ENCODE data around the gene SLC6A16. TPM values are rescaled to one million over a fixed set of nuclear protein-coding genes. Genes with fewer than 3 reads are reported as not detected.
A peak's percentile ranks its signal among the peaks of the same experiment; 100 is the strongest.
"Not testable (repeated sequence)": the region's sequence is repeated elsewhere in the genome, so short reads cannot be mapped to it uniquely, and the experiment has no call there.

SLC6A16 gene
- polyA plus RNA-seq, 1 donor from 2014 or later: 11.6 TPM

GRCh38 chr19:49327878-49328544 is 3.0 kb upstream of the SLC6A16 start:
- Mint-ChIP-seq H3K36me3 (peaks cover 14% of the 10 kb centered on the region), H3K4me1 (peaks cover 45 to 57% (median 55%) of the 10 kb centered on the region in 3 donors), H3K4me3 (peak overlapping the region; percentile 66 to 93 (median 79))

DNA sequence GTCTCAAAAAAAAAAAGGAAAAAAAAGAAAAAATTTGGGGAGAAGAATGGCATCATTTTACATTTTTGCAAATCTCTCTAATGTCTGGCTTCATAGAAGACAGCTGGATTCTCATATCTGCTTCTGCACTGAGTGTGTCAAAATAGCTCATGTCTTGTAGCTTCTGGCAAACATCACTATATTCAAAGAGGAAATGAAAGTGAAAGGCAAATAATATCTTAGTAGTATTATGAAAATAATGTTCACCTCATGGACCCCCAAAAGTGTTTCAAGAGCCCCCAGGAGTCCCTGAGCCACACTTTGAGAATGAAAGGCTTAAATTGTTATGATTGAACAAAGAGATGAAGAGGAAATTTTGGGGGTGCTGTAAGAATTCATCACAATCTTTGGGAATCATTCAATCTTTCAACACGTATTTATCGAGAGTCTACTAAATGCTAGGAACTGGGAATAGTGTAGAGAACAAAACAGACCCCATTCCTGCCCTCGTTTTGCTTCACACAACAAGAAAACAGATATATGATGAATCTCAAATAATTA is 1.2 kb upstream of the SLC6A16 start:
- H3K4me1 Mint-ChIP-seq: peaks cover 39 to 48% (median 42%) of the 10 kb centered on the region in 3 donors
- H3K27ac Mint-ChIP-seq: peak overlapping the region; percentile 78 to 97 (median 86)
- peaks cover 0 to 4% (median 0%) of the 10 kb centered on the region in 3 donors for H3K9me3 Mint-ChIP-seq
- peak overlapping the region; percentile 64 to 88 (median 76) for H3K4me3 Mint-ChIP-seq
- peaks cover 18% of the 10 kb centered on the region for H3K36me3 Mint-ChIP-seq
- H3K27me3 Mint-ChIP-seq: peaks cover 2% of the 10 kb centered on the region

More at GRCh38 chr19:49327878-49328544, 3.0 kb upstream of the SLC6A16 start:
- H3K27ac Mint-ChIP-seq: peak overlapping the region; percentile 80 to 98 (median 98)
- H3K9me3 Mint-ChIP-seq: peaks cover 0 to 1% (median 0%) of the 10 kb centered on the region in 3 donors
- peaks cover 3% of the 10 kb centered on the region for H3K27me3 Mint-ChIP-seq

- peak overlapping the region; percentile 30 to 88 (median 76) for H3K4me3 Mint-ChIP-seq
- peaks cover 19% of the 10 kb centered on the region for H3K36me3 Mint-ChIP-seq
- H3K9me3 Mint-ChIP-seq, H3K27me3 Mint-ChIP-seq: not testable (repeated sequence)
- peak overlapping the region; percentile 86 to 97 (median 90) for H3K27ac Mint-ChIP-seq
- peaks cover 39 to 43% (median 42%) of the 10 kb centered on the region in 3 donors for H3K4me1 Mint-ChIP-seq
Observed at GRCh38 chr19:49325756-49326155, 765 bp upstream of the SLC6A16 start.

GRCh38 chr19:49318296-49318695 is 6.7 kb downstream of the SLC6A16 start:
- peaks cover 34% of the 10 kb centered on the region for H3K36me3 Mint-ChIP-seq
- H3K4me3 Mint-ChIP-seq: peak overlapping the region in 2 of 4 donors; percentile 66 to 68
- no peak overlapping the region for H3K27ac Mint-ChIP-seq
- peaks cover 13 to 31% (median 21%) of the 10 kb centered on the region in 3 donors for H3K4me1 Mint-ChIP-seq
- no peaks in the 10 kb centered on the region for H3K27me3 Mint-ChIP-seq
- H3K9me3 Mint-ChIP-seq: peaks cover 0 to 23% (median 13%) of the 10 kb centered on the region in 3 donors

DNA sequence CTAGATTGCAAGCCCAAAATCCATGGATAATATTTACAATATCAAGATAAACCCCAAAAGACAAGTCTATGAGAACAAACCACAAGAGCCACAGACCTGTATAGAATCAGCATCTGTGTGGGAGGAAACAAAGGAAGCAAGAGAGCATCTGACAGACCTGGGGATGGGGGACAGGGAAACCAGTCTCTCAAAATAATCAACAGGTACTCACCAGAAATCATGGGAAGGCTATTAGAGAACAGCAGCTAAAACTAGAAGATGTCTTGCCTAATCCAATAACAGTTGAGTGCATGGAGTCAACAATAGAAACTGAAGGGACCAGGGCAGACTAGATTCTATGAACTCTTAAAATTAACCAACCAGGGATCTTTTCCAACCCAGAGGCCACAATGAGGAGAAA is 8.7 kb downstream of the SLC6A16 start:
- H3K4me1 Mint-ChIP-seq: peaks cover 19 to 31% (median 22%) of the 10 kb centered on the region in 3 donors
- H3K27me3 Mint-ChIP-seq: no peaks in the 10 kb centered on the region
- H3K4me3 Mint-ChIP-seq: no peak overlapping the region
- peaks cover 30% of the 10 kb centered on the region for H3K36me3 Mint-ChIP-seq
- peaks cover 0 to 21% (median 13%) of the 10 kb centered on the region in 3 donors for H3K9me3 Mint-ChIP-seq
- H3K27ac Mint-ChIP-seq: no peak overlapping the region

DNA sequence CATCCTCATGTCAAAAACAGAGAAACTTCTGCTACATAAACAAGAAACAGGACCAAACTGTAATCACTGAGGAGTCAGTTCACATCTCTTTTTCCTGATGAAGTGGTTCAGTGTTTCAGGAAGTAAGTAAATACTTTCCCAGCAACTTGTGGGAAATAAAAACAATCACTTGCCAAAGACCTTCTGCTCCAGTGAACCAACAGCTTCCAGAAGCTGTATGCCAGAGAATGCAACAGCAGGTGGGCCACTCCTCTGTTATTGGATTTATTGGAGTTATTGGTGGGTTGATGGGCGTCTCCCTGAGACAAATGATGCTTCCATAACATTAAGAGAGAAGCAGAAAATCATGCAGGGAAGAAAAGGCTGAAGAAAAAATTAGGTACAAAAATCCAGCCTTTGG is 9.9 kb downstream of the SLC6A16 start:
- H3K27ac Mint-ChIP-seq: peak overlapping the region in 2 of 3 donors; percentile 8 to 14

GRCh38 chr19:49309087-49309486 is 15.9 kb downstream of the SLC6A16 start:
- Mint-ChIP-seq H3K27me3 (no peaks in the 10 kb centered on the region), H3K4me3 (peak overlapping the region in 1 of 4 donors; percentile 73), H3K27ac (peak overlapping the region; percentile 8 to 74 (median 16)), H3K4me1 (peaks cover 22 to 25% (median 23%) of the 10 kb centered on the region in 3 donors), H3K9me3 (no peaks in the 10 kb centered on the region), H3K36me3 (peaks cover 14% of the 10 kb centered on the region)

More for the DNA sequence above, 9.9 kb downstream of the SLC6A16 start:
- Mint-ChIP-seq H3K4me3 (no peak overlapping the region), H3K4me1 (peaks cover 23 to 28% (median 24%) of the 10 kb centered on the region in 3 donors), H3K36me3 (peaks cover 27% of the 10 kb centered on the region), H3K27me3 (no peaks in the 10 kb centered on the region), H3K9me3 (peaks cover 0 to 13% (median 13%) of the 10 kb centered on the region in 3 donors)

DNA sequence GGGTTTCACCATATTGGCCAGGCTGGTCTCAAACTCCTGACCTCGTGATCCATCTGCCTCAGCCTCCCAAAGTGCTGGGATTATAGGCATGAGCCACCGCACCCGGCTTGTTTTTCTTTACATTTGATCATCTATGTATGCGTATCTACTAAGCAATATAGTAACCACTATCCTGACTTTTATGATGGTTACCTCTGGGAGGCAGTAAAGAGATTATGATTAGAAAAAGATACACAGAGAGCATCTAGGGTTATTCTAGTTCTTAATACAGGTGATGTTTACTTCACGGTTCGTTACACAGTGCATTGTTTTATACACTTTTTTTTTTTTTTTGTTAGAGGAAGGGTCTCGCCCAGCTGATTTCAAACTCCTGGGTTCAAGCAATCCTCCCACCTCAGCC is 18.3 kb downstream of the SLC6A16 start:
- peak overlapping the region in 2 of 3 donors; percentile 2 to 33 for H3K27ac Mint-ChIP-seq
- H3K4me3 Mint-ChIP-seq: peak overlapping the region in 2 of 4 donors; percentile 8 to 9
- H3K27me3 Mint-ChIP-seq, H3K9me3 Mint-ChIP-seq: not testable (repeated sequence)
- peaks cover 15 to 30% (median 20%) of the 10 kb centered on the region in 3 donors for H3K4me1 Mint-ChIP-seq
- H3K36me3 Mint-ChIP-seq: peaks cover 16% of the 10 kb centered on the region

- Mint-ChIP-seq H3K4me1 (peaks cover 13 to 23% (median 18%) of the 10 kb centered on the region in 3 donors), H3K9me3 (peaks cover 0 to 6% (median 0%) of the 10 kb centered on the region in 3 donors), H3K27ac (peak overlapping the region in 1 of 3 donors; percentile 65), H3K27me3 (no peaks in the 10 kb centered on the region), H3K4me3 (no peak overlapping the region), H3K36me3 (peaks cover 4% of the 10 kb centered on the region)
Observed at GRCh38 chr19:49301866-49302252, 23.1 kb downstream of the SLC6A16 start.

DNA sequence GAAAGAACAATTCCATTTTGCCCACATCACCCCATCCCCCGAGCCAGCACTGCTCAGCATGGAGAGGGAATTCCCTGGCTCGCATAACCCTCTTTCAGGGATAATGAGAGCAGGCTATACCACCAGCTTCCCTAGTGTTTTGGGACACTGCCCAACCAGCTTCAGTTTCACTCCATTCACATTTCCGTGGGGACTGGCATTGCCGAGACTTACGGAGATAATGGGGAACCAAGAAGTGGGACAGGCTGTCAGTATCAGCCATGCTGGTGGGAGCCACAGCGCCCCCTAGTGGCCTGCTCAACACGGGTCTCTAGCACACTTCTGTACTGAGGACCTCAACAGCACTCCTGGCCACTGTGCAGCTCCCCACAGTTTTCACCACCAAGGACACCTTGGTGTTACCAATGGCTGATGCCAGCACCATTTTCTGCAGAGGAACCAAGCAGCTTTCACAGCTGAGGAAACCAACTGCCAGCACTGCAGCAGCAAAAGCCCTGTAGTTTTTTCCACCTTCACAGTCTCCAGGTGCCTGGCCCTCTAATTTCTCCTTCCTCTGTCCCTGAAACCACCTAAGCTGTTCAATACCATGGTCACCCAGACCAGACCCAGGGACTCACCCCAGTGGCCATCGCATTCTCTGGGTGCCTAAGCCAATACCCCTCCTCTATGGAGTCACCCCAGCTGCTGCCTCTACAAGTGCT is 23.7 kb downstream of the SLC6A16 start:
- peaks cover 0 to 6% (median 0%) of the 10 kb centered on the region in 3 donors for H3K9me3 Mint-ChIP-seq
- H3K27me3 Mint-ChIP-seq: no peaks in the 10 kb centered on the region
- peak overlapping the region in 2 of 3 donors; percentile 27 to 65 for H3K27ac Mint-ChIP-seq
- peak overlapping the region in 1 of 4 donors; percentile 60 for H3K4me3 Mint-ChIP-seq
- peaks cover 4% of the 10 kb centered on the region for H3K36me3 Mint-ChIP-seq
- peaks cover 11 to 19% (median 16%) of the 10 kb centered on the region in 3 donors for H3K4me1 Mint-ChIP-seq

GRCh38 chr19:49298653-49299052 is 26.3 kb downstream of the SLC6A16 start:
- H3K4me3 Mint-ChIP-seq, H3K27me3 Mint-ChIP-seq, H3K36me3 Mint-ChIP-seq, H3K27ac Mint-ChIP-seq, H3K9me3 Mint-ChIP-seq: not testable (repeated sequence)
- peaks cover 14 to 19% (median 14%) of the 10 kb centered on the region in 3 donors for H3K4me1 Mint-ChIP-seq

DNA sequence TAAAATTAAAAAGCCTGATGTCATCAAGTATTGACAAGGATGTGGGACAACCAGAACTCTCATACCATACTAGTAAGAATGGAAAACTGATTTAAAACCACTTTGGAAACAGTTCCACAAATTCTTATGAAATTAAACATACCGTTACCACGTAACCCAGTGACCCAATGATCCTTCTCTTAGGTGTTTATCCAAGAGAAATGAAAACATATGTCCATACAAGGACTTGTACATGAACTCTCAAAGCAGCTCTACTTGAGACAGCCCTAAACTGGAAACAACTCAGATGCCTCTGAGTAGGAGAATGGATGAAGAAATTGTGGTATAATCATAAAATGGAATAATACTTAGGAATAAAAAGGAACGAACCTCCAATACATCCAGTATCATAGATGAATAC is 27.6 kb downstream of the SLC6A16 start:
- Mint-ChIP-seq H3K4me3 (no peak overlapping the region), H3K27me3 (no peaks in the 10 kb centered on the region), H3K36me3 (peaks cover 3% of the 10 kb centered on the region), H3K27ac (no peak overlapping the region), H3K9me3 (no peaks in the 10 kb centered on the region), H3K4me1 (peaks cover 9 to 19% (median 14%) of the 10 kb centered on the region in 3 donors)

DNA sequence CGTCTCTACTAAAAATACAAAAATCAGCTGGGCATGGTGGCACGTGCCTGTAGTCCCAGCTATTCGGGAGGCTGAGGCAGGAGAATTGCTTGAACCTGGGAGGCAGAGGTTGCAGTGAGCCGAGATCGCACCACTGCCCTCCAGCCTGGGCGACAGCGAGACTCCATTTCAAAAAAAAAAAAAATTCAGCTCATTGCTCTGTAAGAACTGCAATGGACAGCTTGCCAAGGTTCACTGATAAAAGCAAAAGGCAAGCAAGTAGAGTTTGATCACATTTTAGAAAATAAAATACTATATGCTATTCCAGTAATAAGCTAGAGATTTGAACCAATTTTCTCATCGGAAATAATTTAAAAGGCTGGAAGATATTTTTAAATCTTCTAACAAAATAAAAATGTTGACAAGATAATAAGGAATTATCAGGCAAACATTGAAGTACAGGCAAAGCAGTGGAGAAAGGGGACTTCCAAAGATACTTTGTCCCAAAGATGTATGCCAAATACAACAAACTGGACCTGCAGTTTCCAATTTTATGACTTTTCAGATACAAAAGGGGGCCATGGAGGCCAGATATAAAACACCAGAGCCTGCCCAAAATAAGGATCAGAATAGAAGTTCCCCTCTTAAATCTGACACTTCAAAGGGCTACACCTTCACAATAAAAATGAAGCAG is 29.6 kb downstream of the SLC6A16 start:
- no peak overlapping the region for H3K4me3 Mint-ChIP-seq
- H3K27ac Mint-ChIP-seq: no peak overlapping the region
- H3K36me3 Mint-ChIP-seq: peaks cover 3% of the 10 kb centered on the region
- H3K27me3 Mint-ChIP-seq: no peaks in the 10 kb centered on the region
- peaks cover under 1 to 9% (median 3%) of the 10 kb centered on the region in 3 donors for H3K4me1 Mint-ChIP-seq
- H3K9me3 Mint-ChIP-seq: no peaks in the 10 kb centered on the region

GRCh38 chr19:49294401-49294800 is 30.6 kb downstream of the SLC6A16 start:
- H3K9me3 Mint-ChIP-seq: no peaks in the 10 kb centered on the region
- no peak overlapping the region for H3K27ac Mint-ChIP-seq
- no peak overlapping the region for H3K4me3 Mint-ChIP-seq
- H3K36me3 Mint-ChIP-seq: peaks cover 3% of the 10 kb centered on the region
- H3K4me1 Mint-ChIP-seq: peaks cover 0 to 9% (median 3%) of the 10 kb centered on the region in 3 donors
- H3K27me3 Mint-ChIP-seq: no peaks in the 10 kb centered on the region
